Panc1 (cell line): ENCODE measurements around the gene ALDH4A1. TPM values are rescaled to one million over a fixed set of nuclear protein-coding genes. Genes with fewer than 3 reads are reported as not detected.

Experiments
- ATAC-seq: fragments of 200-7000 bp; cut with Tn5 transposase; 2 replicates; pipeline ENCODE4 v1.9.1; 2020; ENCODE audit warnings: mild to moderate bottlenecking, moderate library complexity
- BruUV-seq: library from RNA; stranded (reverse); fragments of 400-500 nt; replicated peaks from 2 replicates; lab custom pipeline; 2021; lab: Mats Ljungman, UMichigan
- CTCF ChIA-PET: fragments of 300-600 bp; sonication (Branson Sonifier 250); formaldehyde crosslinking; loops from one replicate; lab custom pipeline; 2022; ENCODE audit warnings: antibody characterized with exemption; lab: Charles Lee
- POLR2A ChIA-PET: fragments of 300-600 bp; sonication (Branson Sonifier 250); formaldehyde crosslinking; loops from one replicate; lab custom pipeline; 2022; ENCODE audit warnings: antibody characterized with exemption; lab: Charles Lee
- DNase-seq: peaks from one replicate; pipeline ENCODE4 v3.0.0-alpha.2; 2010; ENCODE audit warnings: low read depth, low spot score
- H3K27ac ChIP-seq: 2 replicates; pipeline ENCODE4 v1.5.1; 2011; ENCODE audit warnings: mild to moderate bottlenecking, low read length, inconsistent platforms
- H3K27me3 ChIP-seq: fragments of 200-500 bp; sonication (Bioruptor generic); 2 replicates; pipeline ENCODE4 v1.6.0; 2014; ENCODE audit warnings: low read length, inconsistent platforms; ENCODE audit not compliant: control insufficient read depth, insufficient read depth
- H3K36me3 ChIP-seq: fragments of 200-500 bp; sonication (Bioruptor generic); 2 replicates; pipeline ENCODE4 v1.5.1; 2014; ENCODE audit warnings: inconsistent platforms, mild to moderate bottlenecking, low read length, moderate library complexity; ENCODE audit not compliant: control insufficient read depth, insufficient read depth
- H3K4me1 ChIP-seq: 2 replicates; pipeline ENCODE4 v1.5.1; 2011; ENCODE audit warnings: inconsistent platforms, mild to moderate bottlenecking, low read length, moderate library complexity; ENCODE audit not compliant: control insufficient read depth, insufficient read depth
- H3K4me3 ChIP-seq, 2 experiments: 2 replicates each; pipeline ENCODE4 v1.5.1; 2011 to 2012; ENCODE audit warnings: low read depth in 2 of 2, low read length in 2 of 2, mild to moderate bottlenecking in 2 of 2, inconsistent platforms in 1 of 2, moderate library complexity in 1 of 2
- H3K9me3 ChIP-seq: fragments of 200-500 bp; sonication (Bioruptor generic); 2 replicates; pipeline ENCODE4 v1.5.1; 2014; ENCODE audit warnings: low read depth, mild to moderate bottlenecking, inconsistent platforms, low read length, moderate library complexity; ENCODE audit not compliant: control insufficient read depth, insufficient read depth
- CTCF ChIP-seq: fragments of 450-650 bp; IDR thresholded peaks from 2 replicates; pipeline ENCODE4 v1.5.1; 2017; ENCODE audit warnings: mild to moderate bottlenecking
- POLR2AphosphoS5 ChIP-seq: IDR thresholded peaks from 2 replicates; pipeline ENCODE4 v1.6.1; 2012; ENCODE audit warnings: mild to moderate bottlenecking, low read depth, low read length, moderate library complexity
- REST ChIP-seq, 2 experiments: IDR thresholded peaks; 2 replicates each; pipeline ENCODE4 v1.6.1; 2011 to 2012; ENCODE audit warnings: low read depth in 2 of 2, control low read depth in 1 of 2, low read length in 1 of 2, mild to moderate bottlenecking in 1 of 2, moderate library complexity in 1 of 2; ENCODE audit not compliant: insufficient read depth in 1 of 2
- SIN3A ChIP-seq: IDR thresholded peaks from 2 replicates; pipeline ENCODE4 v1.6.1; 2012; ENCODE audit warnings: low read depth, mild to moderate bottlenecking, low read length, moderate library complexity, borderline replicate concordance; ENCODE audit not compliant: insufficient read depth
- TCF7L2 ChIP-seq: IDR thresholded peaks from 2 replicates; pipeline ENCODE4 v1.6.1; 2011; ENCODE audit warnings: mild to moderate bottlenecking, low read depth, low read length, inconsistent platforms
- in situ Hi-C: cut with HindIII; loops from 2 replicates; pipeline ENCODE4 v1.10.0; 2016; ENCODE audit warnings: low sequenced_read_pairs, low pct_unique_long_range_greater_than_20kb
- intact Hi-C: fragments of 100-400 bp; cut with micrococcal nuclease; formaldehyde crosslinking; loops from one replicate; pipeline ENCODE4 v1.10.0; 2022; ENCODE audit not compliant: unreplicated experiment
- total RNA-seq: library from RNA; stranded (reverse); gene quantifications from one replicate; pipeline ENCODE4 v1.2.1, GENCODE V29; 2021; ENCODE audit not compliant: unreplicated experiment

ALDH4A1 gene
- total RNA-seq, 1 experiment from 2014 or later, result 21.7 TPM

- no peak overlapping the region for H3K27ac ChIP-seq
- ATAC-seq (no peak), DNase-seq (no peak)
- TF ChIP-seq CTCF (no peak), POLR2AphosphoS5 (no peak), SIN3A (no peak), REST (IDR thresholded peaks at IDR 0.05; ENCODE audit: insufficient read depth in 1 of 2, low read depth in 2 of 2, low read length in 1 of 2) (no peak), TCF7L2 (no peak)
- H3K9me3 ChIP-seq, result no peaks in the 10 kb centered on the region
- no TSS peak for BruUV-seq
- H3K36me3 ChIP-seq, result no peaks in the 10 kb centered on the region
- ChIA-PET POLR2A (no interaction called here), CTCF (no interaction called here)
- intact Hi-C loops (no loop called here), in situ Hi-C loops (no loop called here)
- H3K4me1 ChIP-seq, result no peaks in the 10 kb centered on the region
- no peaks in the 10 kb centered on the region for H3K27me3 ChIP-seq
- no peak overlapping the region for H3K4me3 ChIP-seq
Measured at GRCh38 chr1:18883079-18883478, 19.3 kb downstream of the ALDH4A1 start.

GRCh38 chr1:18882486-18882885 lies 19.9 kb downstream of the ALDH4A1 start:
- intact Hi-C loops (no loop called here), in situ Hi-C loops (no loop called here)
- POLR2A ChIA-PET, result no interaction called here

More at GRCh38 chr1:18882486-18882885, 19.9 kb downstream of the ALDH4A1 start:
- TF ChIP-seq POLR2AphosphoS5 (no peak), CTCF (no peak), SIN3A (no peak), TCF7L2 (no peak), REST (IDR thresholded peaks at IDR 0.05; ENCODE audit: insufficient read depth in 1 of 2, low read depth in 2 of 2, low read length in 1 of 2) (no peak)
- Histone ChIP-seq H3K4me1 (no peaks in the 10 kb centered on the region), H3K4me3 (no peak overlapping the region), H3K27ac (no peak overlapping the region), H3K27me3 (no peaks in the 10 kb centered on the region), H3K9me3 (no peaks in the 10 kb centered on the region), H3K36me3 (no peaks in the 10 kb centered on the region)
- BruUV-seq, result no TSS peak
- no peak for DNase-seq
- no peak for ATAC-seq
- CTCF ChIA-PET, result no interaction called here
